HPDE6-E6E7 (cell line): Measurements from ENCODE around the gene SIGLEC10.
A peak's percentile ranks its signal among the peaks of the same experiment; 100 is the strongest.

ENCODE experiments used
- DNase-seq: peaks from one replicate; pipeline ENCODE4 v3.0.0; 2011; ENCODE audit warnings: missing footprints; ENCODE audit errors: extremely low spot score

SIGLEC10 gene

DNA sequence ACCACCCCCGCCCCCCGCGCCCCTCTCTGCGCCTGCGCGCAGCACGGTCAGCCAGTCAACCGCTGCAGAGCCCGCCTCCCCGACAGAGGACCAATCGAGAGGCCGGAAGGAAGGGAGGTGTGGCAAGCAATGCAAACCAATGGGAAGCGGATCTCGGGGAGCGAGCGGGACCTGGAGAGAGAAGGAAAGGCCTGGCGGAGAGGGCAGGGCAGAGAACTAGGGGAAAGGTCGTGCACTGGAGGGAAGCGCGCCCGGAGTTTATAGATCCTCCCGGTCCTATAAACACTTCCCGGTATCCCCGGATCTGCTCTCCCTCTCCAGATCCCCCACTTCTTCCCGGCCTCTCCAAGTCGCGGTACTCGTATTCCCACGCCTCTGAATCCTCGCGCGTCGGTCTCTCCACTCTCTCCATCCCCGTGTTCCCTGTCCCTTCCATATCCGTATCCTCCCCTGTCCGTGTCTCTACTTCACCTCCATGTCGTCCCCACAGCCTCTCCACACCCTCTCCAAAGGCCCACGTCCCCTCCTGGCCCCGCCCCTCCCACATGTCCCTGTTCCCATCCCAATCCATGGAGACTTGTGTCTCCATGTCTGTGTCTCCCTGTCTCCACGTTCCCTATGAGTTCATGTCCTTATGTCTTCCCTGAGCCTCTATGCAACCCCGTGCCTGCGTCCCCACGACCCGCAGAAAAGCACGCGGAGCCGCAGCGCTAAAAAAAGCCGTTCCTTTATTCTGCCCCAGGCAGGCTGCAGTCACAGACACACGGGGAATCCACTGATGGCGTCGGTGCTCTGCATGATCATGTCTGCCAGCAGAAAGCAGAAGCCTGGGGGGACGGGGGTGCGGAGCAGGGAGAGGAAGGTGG, 50.8 kb downstream of the SIGLEC10 start:
- DNase-seq, result peak; percentile 95

DNA sequence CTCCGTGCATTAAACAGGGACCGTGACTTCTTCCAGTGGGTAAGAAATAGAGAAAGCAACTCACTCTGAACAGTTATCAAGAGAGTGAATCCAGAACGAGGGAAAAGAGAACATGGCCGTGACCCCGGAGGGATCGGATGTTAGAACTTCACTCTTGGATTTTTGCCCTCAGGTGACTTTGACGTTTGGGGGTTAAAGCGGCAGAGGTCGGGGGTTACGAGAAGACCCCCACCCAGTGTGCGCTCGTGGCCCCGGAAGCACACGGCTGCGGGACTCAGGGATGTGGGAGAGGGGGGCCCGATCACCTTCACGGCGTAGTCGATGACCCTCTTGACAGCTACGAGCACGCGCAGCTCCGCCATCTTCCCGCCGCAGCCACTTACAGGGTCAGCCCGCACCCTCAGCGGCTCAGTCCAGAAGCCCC, 51.5 kb downstream of the SIGLEC10 start, which contains the start of gene ETFB:
Gene ETFB, minus strand, starts transcription at position 424 of the 424 bp plus-strand sequence. Its CDS starts 62 bp downstream, at position 362.
- DNase-seq, result no peak

DNA sequence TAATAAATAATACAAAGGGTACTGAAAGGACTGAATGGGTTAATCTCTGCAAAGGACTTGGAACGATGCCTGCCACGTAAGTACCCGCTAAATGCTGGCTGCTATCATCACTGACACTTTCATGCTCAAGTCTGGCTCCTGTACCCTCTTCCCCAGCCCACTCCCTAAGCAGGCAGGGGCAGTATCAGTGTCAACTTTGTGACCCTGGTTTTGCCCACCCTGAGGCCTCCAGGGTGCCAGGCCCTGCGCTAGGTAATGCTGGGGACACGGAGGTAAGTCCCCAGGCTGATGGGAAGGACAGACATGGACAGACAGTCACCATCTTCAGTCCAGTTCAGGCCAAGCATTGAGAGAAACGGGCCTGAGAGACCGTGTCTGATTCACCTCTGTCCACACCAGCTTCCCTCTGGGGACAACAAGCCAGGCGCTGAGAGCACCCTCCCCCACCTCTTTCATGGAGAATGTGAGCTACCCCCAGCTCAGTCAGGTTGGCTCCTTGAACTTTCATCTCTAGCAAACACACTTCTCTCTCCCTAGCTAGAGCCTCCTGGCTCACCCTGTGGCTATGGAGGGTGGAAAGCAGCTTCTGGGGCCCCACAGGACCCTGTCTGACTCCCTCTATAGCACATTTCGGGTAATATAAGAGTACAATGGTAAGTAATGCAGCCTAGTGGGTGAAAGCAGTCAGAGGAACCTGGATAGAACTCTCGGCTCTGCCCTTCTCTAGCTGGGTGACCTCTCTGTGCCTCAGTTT, 52.1 kb downstream of the SIGLEC10 start:
- no peak for DNase-seq

DNA sequence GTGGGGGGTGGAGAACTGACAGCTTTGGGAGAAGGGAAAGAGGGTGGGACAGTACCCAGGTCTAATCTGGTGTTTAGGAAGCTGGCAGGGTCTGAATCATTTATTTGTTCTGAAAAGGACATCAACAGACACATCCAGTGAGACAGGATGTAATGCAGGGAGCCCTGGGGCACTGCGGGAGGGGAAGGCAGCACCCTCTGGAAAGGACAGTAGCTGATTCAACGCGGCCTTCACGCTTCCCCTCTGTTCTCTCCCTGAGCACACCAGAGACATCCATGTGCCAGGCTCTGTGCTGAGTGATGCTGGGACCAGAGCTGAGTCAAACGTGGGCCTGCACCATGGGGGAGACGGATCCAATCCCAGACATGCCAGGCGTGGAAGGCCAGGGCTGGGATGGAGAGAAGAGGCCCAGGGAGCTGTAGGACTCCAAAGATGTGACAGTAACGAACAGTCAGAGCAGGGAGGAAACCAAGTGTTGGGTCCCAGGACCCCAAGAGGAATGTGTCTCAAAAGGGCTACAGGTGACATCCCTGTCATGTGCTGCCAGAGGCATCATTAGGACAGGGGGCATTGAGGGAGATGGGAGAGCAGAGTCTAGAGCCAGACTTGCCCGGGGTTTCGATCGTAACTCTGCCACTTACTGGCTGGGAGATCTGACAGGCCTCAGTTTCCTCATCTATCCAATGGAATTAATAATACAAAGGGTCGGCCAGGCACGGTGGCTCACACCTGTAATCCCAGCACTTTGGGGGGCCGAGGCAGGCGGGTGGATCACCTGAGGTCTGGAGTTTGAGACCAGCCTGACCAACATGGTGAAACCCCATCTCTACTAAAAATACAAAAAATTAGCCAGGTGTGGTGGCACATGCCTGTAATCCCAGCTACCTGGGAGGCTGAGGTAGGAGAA, 53.0 kb downstream of the SIGLEC10 start:
- DNase-seq, result no peak

DNA sequence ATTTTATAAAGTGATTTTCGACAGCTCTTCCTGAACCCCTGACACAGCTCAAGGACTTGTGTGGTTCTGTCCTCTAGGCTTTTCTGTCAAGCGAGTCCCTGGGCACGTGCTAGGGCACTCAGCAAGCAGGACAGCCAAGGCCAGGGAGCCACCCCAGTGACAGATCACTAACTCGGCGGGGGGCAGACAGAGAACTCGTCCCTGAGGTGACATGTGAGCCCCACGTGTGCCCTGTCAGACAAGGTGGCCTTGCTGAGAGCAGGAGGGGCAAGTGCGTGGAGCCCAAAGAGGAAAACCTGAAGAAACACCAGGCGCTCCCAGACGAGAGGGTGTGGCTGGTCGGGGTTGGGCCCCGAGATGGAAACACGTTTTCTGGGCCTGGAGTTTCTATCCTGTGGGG, 56.2 kb downstream of the SIGLEC10 start:
- DNase-seq, result no peak
